Testis (tissue), 2 donors: ENCODE data around the gene MYBPC3.

Experiments used
- CTCF ChIP-seq, 3 experiments: fragments of 450-650 bp in 2 of 3; fragments of 200-600 bp in 1 of 3; sonication (generic) in 1 of 3; IDR thresholded peaks; one replicate each; pipeline ENCODE4 v1.5.1; 2016 to 2019; ENCODE audit warnings: antibody characterized with exemption in 3 of 3, mild to moderate bottlenecking in 2 of 3, moderate library complexity in 1 of 3
- POLR2A ChIP-seq: fragments of 450-650 bp; IDR thresholded peaks from one replicate; pipeline ENCODE4 v1.6.1; 2017; ENCODE audit warnings: antibody characterized with exemption, mild to moderate bottlenecking, moderate library complexity

GRCh38 chr11:47288066-47288465 lies 64.4 kb downstream of the MYBPC3 start:
- TF ChIP-seq POLR2A (no peak), CTCF (IDR thresholded peaks at IDR 0.05) (no peak)
